Measurements from ENCODE around the gene MPIG6B.

DNA sequence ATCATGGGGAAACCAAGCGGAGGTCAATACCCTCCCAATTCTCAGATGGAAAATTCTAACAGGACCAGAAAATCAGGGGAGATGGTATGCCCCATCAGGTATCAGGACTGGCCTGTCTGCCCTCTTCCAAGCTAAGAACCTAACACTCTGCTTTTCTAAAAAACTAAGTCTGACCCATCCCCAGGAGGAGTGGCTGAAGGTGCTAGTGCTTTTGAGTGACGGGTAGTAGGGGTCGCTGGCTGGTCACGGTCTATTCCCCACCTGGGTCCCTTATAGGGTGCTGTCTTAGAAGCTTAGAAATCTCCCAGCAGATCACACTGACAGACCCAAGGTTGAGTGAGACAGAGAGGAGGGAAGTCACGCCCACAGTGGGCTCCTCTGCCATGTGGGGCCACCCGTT, 29.6 kb upstream of the MPIG6B start:
- TF ChIP-seq POLR2A (IDR thresholded peaks at IDR 0.05), result no peak
- TF ChIP-seq, protein P1, sequence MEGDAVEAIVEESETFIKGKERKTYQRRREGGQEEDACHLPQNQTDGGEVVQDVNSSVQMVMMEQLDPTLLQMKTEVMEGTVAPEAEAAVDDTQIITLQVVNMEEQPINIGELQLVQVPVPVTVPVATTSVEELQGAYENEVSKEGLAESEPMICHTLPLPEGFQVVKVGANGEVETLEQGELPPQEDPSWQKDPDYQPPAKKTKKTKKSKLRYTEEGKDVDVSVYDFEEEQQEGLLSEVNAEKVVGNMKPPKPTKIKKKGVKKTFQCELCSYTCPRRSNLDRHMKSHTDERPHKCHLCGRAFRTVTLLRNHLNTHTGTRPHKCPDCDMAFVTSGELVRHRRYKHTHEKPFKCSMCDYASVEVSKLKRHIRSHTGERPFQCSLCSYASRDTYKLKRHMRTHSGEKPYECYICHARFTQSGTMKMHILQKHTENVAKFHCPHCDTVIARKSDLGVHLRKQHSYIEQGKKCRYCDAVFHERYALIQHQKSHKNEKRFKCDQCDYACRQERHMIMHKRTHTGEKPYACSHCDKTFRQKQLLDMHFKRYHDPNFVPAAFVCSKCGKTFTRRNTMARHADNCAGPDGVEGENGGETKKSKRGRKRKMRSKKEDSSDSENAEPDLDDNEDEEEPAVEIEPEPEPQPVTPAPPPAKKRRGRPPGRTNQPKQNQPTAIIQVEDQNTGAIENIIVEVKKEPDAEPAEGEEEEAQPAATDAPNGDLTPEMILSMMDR (IDR thresholded peaks at IDR 0.05), result no peak
